Cardiac fibroblast (primary cell): ENCODE data around the gene ELAVL1.
"Not testable (repeated sequence)": the region's sequence is repeated elsewhere in the genome, so short reads cannot be mapped to it uniquely, and the experiment has no call there.

Experiments
- DNase-seq, 2 donors: peaks; one replicate each; pipeline versions ENCODE4 v3.0.0 to v3.0.0-alpha.2; 2010; ENCODE audit warnings: low read depth in 2 of 2
- H3K4me3 ChIP-seq, 2 donors: replicated peaks in 1 of 2; 1 replicate in 1 of 2; 2 replicates in 1 of 2; pipeline ENCODE4 v1.5.1; 2011; ENCODE audit warnings: low read depth in 2 of 2, low read length in 2 of 2, mild to moderate bottlenecking in 2 of 2, moderate library complexity in 1 of 2
- TF ChIP-seq, protein P1 (sequence below): IDR thresholded peaks from one replicate; pipeline ENCODE4 v1.5.1; 2011; ENCODE audit warnings: low read depth, mild to moderate bottlenecking, low read length, inconsistent platforms

Gene ELAVL1

DNA sequence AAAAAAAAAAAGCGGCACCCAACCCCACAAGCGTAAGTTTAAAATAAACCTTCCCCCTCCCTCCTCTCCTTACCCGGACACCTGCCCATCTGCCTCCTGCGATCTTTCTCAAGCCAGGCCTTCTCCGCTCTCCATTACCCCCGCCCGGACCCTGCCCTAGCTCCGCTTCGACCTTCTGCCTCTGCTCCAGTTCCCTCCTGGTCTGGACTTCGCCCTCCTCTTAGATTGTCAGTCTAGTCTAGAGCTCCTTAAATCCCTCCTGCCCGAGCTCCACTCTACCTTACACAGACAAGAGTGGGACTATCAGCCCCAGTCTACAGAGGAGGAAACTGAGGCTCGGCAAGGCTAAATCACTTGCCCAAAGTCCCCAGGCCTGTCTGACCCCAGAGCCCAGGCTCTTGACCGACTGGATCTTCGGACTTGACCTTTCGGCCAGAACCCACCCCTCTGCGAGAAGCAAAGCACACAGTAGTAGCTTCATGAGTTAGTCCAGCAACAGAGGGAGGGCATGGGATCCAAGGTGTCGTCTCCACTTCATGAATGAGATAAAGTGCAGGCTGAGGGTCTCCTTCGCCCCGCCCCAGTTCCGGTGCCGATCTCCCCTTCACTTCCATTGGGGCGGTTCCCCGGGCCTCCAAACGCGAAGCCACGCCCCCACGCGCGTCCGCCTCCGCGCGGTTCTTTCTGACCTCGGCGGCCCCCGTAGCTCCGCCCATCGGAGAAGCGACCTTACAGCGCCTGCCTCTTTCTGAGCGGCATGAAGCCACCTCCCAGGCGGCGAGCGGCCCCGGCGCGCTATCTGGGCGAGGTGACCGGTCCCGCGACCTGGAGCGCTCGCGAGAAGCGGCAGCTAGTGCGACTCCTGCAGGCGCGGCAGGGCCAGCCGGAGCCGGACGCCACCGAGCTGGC, 85.6 kb downstream of the ELAVL1 start, which contains the start of gene SNAPC2:
TSS of gene SNAPC2 (plus strand) at position 729 of the 909 bp plus-strand sequence. CDS start at position 758, 29 bp downstream.
- peak; percentile 97 for DNase-seq
- peak within 1 kb of the TSS; percentile 52 to 80 for H3K4me3 ChIP-seq

DNA sequence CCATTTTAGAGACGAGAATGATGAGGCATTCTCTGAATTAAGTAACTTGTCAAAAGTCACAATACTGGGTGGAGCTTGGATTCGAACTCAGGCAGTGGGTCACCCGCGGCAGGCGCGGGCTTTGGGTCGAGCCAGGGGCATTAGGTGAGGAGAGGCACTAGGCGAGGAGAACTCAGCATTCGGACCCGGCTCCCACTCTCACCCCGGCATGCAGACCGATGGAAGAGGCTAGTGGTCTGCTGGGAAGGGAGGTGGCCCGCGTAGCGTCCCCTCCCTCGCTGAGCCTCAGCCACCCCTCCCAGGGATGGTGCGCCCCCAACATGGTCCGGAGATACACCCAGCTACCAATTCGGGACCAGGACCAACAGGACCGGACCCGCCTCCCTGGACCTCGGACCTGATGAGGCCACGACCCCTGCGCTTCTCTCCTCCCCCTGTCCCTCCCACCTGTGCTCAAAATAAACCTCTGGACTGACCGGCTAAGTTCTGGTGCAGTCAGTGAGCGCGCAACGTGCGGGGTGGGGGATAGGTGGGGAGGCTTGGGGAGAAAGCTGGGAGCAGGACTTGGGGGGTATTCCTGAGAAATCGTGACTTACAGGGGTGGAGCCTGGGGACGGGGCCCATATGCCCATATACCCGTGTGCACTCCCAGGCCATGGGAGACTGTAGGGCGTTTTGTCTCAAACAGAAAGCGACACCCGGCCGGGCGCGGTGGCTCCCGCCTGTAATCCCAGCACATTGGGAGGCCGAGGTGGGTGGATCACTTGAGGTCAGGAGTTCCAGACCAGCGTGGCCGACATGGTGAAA, 86.6 kb downstream of the ELAVL1 start:
- H3K4me3 ChIP-seq, result no peak overlapping the region
- DNase-seq, result no peak
- TF ChIP-seq, protein P1, sequence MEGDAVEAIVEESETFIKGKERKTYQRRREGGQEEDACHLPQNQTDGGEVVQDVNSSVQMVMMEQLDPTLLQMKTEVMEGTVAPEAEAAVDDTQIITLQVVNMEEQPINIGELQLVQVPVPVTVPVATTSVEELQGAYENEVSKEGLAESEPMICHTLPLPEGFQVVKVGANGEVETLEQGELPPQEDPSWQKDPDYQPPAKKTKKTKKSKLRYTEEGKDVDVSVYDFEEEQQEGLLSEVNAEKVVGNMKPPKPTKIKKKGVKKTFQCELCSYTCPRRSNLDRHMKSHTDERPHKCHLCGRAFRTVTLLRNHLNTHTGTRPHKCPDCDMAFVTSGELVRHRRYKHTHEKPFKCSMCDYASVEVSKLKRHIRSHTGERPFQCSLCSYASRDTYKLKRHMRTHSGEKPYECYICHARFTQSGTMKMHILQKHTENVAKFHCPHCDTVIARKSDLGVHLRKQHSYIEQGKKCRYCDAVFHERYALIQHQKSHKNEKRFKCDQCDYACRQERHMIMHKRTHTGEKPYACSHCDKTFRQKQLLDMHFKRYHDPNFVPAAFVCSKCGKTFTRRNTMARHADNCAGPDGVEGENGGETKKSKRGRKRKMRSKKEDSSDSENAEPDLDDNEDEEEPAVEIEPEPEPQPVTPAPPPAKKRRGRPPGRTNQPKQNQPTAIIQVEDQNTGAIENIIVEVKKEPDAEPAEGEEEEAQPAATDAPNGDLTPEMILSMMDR, result no peak

More for the DNA sequence above, 85.6 kb downstream of the ELAVL1 start, which contains the start of gene SNAPC2:
- TF ChIP-seq, protein P1, result no peak

DNA sequence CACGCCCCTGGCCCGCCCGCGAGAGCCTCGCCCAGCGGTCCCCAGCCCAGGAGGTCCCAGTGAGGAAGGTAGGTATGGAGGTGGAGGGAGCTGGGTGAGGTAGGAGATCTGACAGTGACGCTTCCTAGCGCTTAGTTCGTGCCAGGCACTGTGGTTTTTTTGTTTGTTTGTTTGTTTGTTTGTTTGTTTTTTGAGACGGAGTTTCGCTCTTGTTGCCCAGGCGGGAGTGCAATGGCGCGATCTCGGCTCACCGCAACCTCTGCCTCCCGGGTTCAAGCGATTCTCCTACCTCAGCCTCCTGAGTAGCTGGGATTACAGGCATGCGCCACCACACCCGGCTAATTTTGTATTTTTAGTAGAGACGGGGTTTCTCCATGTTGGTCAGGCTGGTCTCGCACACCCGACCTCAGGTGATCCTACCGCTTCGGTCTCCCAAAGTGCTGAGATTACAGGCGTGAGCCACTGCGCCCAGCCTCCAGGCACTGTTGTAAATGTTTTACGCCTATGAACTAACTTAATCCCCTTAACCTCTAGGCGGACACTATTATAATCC, 87.3 kb downstream of the ELAVL1 start:
- not testable (repeated sequence) for DNase-seq, H3K4me3 ChIP-seq

DNA sequence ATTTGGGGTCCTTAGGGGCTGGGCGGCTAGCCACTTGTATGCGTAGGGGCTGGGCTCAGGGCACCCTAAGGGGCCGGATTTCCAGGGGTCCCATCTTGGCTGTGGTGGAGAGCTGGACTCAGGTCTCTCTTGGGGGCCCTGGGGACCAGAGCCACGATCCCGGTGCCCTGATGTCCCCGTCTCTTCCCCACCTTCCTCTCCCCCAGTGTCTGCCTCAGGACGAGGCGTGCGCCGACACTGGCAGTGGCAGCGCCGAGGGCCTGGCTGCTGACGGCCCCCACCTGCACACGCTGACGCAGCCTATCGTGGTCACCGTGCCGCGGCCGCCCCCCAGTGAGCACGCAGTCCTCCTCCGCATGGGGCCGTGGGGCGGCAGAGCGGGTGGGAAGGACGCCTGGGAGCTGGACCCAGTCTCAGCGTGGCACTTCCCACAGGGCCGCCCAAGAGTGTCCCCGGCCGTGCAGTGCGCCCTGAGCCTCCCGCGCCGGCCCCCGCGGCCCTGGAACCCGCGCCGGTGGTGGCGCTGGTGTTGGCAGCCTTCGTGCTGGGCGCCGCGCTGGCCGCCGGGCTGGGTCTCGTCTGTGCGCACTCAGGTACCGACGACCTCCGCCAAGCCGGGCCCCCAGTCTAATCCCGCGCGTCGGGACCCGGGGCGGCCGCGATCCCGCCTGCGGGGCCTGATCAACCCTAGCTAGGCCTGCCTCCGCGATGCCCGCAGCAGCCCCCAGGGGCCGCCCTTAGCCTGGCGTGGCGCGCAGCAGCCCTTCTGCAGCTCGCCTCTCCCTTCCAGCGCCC, 88.0 kb downstream of the ELAVL1 start:
- H3K4me3 ChIP-seq, result peak overlapping the region in 1 of 2 donors; percentile 40
- peak; percentile 56 to 67 for DNase-seq
- TF ChIP-seq, protein P1, result peak; percentile 42

DNA sequence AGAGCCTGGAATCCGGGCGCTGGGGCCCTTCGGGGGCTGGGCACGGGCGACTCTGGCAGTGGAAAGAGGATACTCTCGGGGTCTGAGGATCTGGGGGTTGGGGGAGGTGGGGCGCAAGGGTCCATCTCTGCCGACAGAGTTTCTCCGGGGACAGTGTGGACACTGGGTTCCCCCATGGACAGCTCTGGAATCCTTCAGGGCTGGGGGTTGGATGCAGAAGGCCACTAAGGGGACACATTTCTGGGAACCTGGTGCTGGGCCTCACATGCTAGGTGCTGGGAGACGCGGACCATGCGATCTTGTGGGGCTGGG, 88.5 kb downstream of the ELAVL1 start:
- DNase-seq, result no peak
- H3K4me3 ChIP-seq, result peak overlapping the region in 1 of 2 donors; percentile 40

DNA sequence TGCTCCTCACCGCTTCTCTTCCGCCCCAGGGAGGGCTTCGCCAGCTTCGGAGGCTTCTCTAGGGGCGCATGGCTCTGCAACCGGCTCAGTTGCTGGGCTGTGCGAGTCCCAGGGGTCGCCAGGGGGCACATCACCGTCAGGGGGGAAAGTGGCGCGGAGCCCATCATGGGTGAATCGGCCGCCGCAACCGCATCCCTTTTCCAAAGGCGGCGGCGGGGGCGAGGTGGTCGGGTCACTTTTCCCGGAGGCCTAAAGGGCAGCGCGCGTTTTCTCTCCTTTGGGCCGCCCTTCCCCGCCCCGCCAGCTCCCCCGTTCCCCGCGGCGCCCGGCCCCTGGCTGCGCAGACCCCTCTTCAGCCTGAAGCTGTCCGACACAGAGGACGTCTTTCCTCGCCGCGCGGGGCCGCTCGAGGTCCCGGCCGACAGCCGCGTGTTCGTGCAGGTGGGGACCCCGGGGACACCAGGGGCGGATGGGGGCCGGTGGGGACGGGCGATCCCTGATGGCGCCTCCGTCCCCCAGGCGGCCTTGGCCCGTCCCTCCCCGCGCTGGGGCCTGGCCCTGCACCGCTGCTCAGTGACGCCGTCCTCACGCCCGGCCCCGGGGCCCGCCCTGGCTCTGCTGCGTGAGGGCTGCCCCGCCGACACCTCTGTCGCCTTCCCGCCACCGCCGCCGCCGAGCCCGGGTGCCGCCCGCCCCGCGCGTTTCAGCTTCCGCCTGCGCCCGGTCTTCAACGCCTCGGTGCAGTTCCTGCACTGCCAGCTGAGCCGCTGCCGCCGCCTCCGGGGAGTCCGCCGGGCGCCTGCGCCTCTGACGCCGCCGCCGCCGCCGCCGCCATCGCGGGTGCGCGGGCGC, 89.1 kb downstream of the ELAVL1 start:
- H3K4me3 ChIP-seq, result peak overlapping the region; percentile 17 to 40
- DNase-seq, result peak in 1 of 2 donors; percentile 30
- TF ChIP-seq, protein P1, result no peak

More for the DNA sequence above, 88.5 kb downstream of the ELAVL1 start:
- TF ChIP-seq, protein P1, result no peak
